Liver (tissue), 3 donors: ENCODE data around the gene KRTAP5-3.

ENCODE experiments used
- ATF3 ChIP-seq: IDR thresholded peaks from 2 replicates; pipeline ENCODE4 v1.6.1; 2016; ENCODE audit warnings: antibody characterized with exemption
- EGR1 ChIP-seq, 2 donors: IDR thresholded peaks; 2 replicates each; pipeline ENCODE4 v1.6.1; 2016 to 2018; ENCODE audit warnings: antibody characterized with exemption in 2 of 2, low read depth in 2 of 2
- FOXA1 ChIP-seq: IDR thresholded peaks from 2 replicates; pipeline ENCODE4 v1.6.1; 2016; ENCODE audit warnings: antibody characterized with exemption
- GABPA ChIP-seq, 2 donors: IDR thresholded peaks in 1 of 2; conservative IDR thresholded peaks in 1 of 2; 2 replicates each; pipeline ENCODE4 v1.6.1; 2016; ENCODE audit warnings: antibody characterized with exemption in 2 of 2, mild to moderate bottlenecking in 1 of 2, moderate library complexity in 1 of 2
- JUND ChIP-seq, 2 donors: IDR thresholded peaks; 2 replicates each; pipeline ENCODE4 v1.6.1; 2016; ENCODE audit warnings: antibody characterized with exemption in 2 of 2
- MAX ChIP-seq: IDR thresholded peaks from 2 replicates; pipeline ENCODE4 v1.6.1; 2016; ENCODE audit warnings: antibody characterized with exemption
- RAD21 ChIP-seq, 2 donors: IDR thresholded peaks; 2 replicates each; pipeline ENCODE4 v1.6.1; 2016; ENCODE audit warnings: antibody characterized with exemption in 2 of 2, mild to moderate bottlenecking in 2 of 2
- REST ChIP-seq: IDR thresholded peaks from 2 replicates; pipeline ENCODE4 v1.6.1; 2016; ENCODE audit warnings: antibody characterized with exemption, mild to moderate bottlenecking
- SP1 ChIP-seq: IDR thresholded peaks from 2 replicates; pipeline ENCODE4 v1.6.1; 2018; ENCODE audit warnings: antibody characterized with exemption, mild to moderate bottlenecking
- TAF1 ChIP-seq: conservative IDR thresholded peaks from 2 replicates; pipeline ENCODE4 v1.6.1; 2016; ENCODE audit warnings: antibody characterized with exemption, mild to moderate bottlenecking
- YY1 ChIP-seq: IDR thresholded peaks from 2 replicates; pipeline ENCODE4 v1.6.1; 2016; ENCODE audit warnings: antibody characterized with exemption, mild to moderate bottlenecking
- TF ChIP-seq, protein P1 (sequence below): fragments of 150-350 bp; IDR thresholded peaks from 2 replicates; pipeline ENCODE4 v1.5.1; 2017; ENCODE audit warnings: improper control_type of control experiment, low read depth, low read length; ENCODE audit not compliant: missing input control
- TF ChIP-seq, protein P2 (sequence below): IDR thresholded peaks from 2 replicates; pipeline ENCODE4 v1.6.1; 2016; ENCODE audit warnings: antibody characterized with exemption
- donor health status: healthy.
- donor health status: healthy.

GRCh38 chr11:1651411-1651980 is 43.2 kb upstream of the KRTAP5-3 start:
- TF ChIP-seq TAF1 (no peak), SP1 (no peak), MAX (no peak), REST (no peak), ATF3 (no peak), JUND (IDR thresholded peaks at IDR 0.05) (no peak), RAD21 (IDR thresholded peaks at IDR 0.05) (no peak), FOXA1 (no peak), EGR1 (IDR thresholded peaks at IDR 0.05; ENCODE audit: low read depth in 2 of 2) (no peak), YY1 (no peak), GABPA (IDR thresholded peaks at IDR 0.05 in 1 of 2, conservative IDR thresholded peaks at IDR 0.05 in 1 of 2) (no peak)
- TF ChIP-seq, protein P1, sequence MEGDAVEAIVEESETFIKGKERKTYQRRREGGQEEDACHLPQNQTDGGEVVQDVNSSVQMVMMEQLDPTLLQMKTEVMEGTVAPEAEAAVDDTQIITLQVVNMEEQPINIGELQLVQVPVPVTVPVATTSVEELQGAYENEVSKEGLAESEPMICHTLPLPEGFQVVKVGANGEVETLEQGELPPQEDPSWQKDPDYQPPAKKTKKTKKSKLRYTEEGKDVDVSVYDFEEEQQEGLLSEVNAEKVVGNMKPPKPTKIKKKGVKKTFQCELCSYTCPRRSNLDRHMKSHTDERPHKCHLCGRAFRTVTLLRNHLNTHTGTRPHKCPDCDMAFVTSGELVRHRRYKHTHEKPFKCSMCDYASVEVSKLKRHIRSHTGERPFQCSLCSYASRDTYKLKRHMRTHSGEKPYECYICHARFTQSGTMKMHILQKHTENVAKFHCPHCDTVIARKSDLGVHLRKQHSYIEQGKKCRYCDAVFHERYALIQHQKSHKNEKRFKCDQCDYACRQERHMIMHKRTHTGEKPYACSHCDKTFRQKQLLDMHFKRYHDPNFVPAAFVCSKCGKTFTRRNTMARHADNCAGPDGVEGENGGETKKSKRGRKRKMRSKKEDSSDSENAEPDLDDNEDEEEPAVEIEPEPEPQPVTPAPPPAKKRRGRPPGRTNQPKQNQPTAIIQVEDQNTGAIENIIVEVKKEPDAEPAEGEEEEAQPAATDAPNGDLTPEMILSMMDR, result no peak
- TF ChIP-seq, protein P2, sequence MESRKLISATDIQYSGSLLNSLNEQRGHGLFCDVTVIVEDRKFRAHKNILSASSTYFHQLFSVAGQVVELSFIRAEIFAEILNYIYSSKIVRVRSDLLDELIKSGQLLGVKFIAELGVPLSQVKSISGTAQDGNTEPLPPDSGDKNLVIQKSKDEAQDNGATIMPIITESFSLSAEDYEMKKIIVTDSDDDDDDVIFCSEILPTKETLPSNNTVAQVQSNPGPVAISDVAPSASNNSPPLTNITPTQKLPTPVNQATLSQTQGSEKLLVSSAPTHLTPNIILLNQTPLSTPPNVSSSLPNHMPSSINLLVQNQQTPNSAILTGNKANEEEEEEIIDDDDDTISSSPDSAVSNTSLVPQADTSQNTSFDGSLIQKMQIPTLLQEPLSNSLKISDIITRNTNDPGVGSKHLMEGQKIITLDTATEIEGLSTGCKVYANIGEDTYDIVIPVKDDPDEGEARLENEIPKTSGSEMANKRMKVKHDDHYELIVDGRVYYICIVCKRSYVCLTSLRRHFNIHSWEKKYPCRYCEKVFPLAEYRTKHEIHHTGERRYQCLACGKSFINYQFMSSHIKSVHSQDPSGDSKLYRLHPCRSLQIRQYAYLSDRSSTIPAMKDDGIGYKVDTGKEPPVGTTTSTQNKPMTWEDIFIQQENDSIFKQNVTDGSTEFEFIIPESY, result no peak
